ENCODE results near the gene TRIM14.
"Not testable (repeated sequence)": the region's sequence is repeated elsewhere in the genome, so short reads cannot be mapped to it uniquely, and the experiment has no call there.

Gene TRIM14

GRCh38 chr9:98045234-98046179 lies 73.5 kb downstream of the TRIM14 start:
- DNase-seq = peak; percentile 19

- no peak for DNase-seq
Observed at GRCh38 chr9:98043915-98044314, 75.1 kb downstream of the TRIM14 start.

- DNase-seq = no peak
Observed at GRCh38 chr9:98040212-98040611, 78.8 kb downstream of the TRIM14 start.

- DNase-seq = no peak
Observed at GRCh38 chr9:98039607-98040017, 79.4 kb downstream of the TRIM14 start.

GRCh38 chr9:98038958-98039357 lies 80.1 kb downstream of the TRIM14 start:
- no peak for DNase-seq

- DNase-seq = no peak
Observed at GRCh38 chr9:98037357-98037756, 81.7 kb downstream of the TRIM14 start.

GRCh38 chr9:98034593-98035546 lies 84.2 kb downstream of the TRIM14 start:
- DNase-seq = peak; percentile 97

- DNase-seq = no peak
Observed at GRCh38 chr9:98031935-98032334, 87.1 kb downstream of the TRIM14 start.

GRCh38 chr9:98031169-98031568 lies 87.9 kb downstream of the TRIM14 start:
- DNase-seq = no peak

GRCh38 chr9:98024702-98025101 lies 94.3 kb downstream of the TRIM14 start:
- no peak for DNase-seq

- no peak for DNase-seq
Observed at GRCh38 chr9:98022447-98022846, 96.6 kb downstream of the TRIM14 start.

GRCh38 chr9:98021306-98022040 lies 97.5 kb downstream of the TRIM14 start:
- no peak for DNase-seq

- DNase-seq = no peak
Observed at GRCh38 chr9:98020476-98021145, 98.4 kb downstream of the TRIM14 start.

GRCh38 chr9:98019869-98020268 lies 99.2 kb downstream of the TRIM14 start:
- DNase-seq = not testable (repeated sequence)

All from CD4-positive, alpha-beta T cell treated with Interleukin-17A for 4 hours (primary cell).